T47D (cell line): ENCODE results near the gene KRR1.
"Not testable (repeated sequence)": the region's sequence is repeated elsewhere in the genome, so short reads cannot be mapped to it uniquely, and the experiment has no call there.

Experiments
- DNase-seq, 2 experiments: peaks; one replicate each; pipeline versions ENCODE4 v3.0.0 to v3.0.0-alpha.2; 2011 to 2012; ENCODE audit warnings: low read depth in 1 of 2, low spot score in 1 of 2
- JUND ChIP-seq: IDR thresholded peaks from 2 replicates; pipeline ENCODE4 v1.6.1; 2012; ENCODE audit warnings: low read depth
- in situ Hi-C: cut with HindIII; loops from 2 replicates; pipeline ENCODE4 v1.10.0; 2016; ENCODE audit warnings: low sequenced_read_pairs, low pct_unique_long_range_greater_than_20kb

The KRR1 gene

DNA sequence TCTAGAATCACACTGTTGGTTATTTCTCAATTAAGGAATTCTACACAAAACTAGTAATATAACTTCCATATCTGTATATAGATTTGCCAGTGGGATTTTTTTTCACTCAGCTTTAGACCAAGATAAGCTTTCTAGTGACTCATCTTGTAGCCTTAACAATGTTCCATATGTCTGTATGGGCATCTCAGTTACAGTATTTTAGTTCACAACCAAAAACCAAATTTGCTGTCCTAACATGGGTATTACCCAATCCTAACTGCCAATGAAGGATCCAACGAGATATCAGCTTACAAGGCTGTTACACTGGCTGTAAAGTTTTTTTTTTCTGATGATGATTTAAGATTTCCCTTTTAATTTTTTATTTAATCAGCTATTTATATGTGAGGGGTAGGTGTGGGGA, 31.5 kb upstream of the KRR1 start:
- no peak for DNase-seq
- no peak for TF ChIP-seq JUND
- in situ Hi-C loops: no loop called here

DNA sequence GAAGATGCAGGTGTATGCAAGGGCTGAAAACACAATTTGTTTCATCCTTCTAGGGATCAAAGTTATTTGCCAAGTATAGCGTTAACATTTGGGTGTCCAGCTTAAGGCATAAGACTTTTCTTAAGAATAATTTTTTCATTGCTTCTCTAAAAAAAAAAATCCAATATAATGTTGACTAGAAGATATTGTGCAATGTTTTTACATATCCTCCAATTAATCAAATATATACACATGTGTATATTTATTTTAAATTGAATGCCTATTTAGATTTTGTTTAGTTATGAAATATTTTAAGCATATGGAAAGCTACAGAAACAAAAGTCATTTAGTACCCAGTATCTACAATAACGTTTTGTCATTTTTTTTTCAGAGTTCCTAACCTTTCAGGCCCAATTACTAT, 28.5 kb upstream of the KRR1 start:
- in situ Hi-C loops: no loop called here
- TF ChIP-seq JUND: no peak
- no peak for DNase-seq

DNA sequence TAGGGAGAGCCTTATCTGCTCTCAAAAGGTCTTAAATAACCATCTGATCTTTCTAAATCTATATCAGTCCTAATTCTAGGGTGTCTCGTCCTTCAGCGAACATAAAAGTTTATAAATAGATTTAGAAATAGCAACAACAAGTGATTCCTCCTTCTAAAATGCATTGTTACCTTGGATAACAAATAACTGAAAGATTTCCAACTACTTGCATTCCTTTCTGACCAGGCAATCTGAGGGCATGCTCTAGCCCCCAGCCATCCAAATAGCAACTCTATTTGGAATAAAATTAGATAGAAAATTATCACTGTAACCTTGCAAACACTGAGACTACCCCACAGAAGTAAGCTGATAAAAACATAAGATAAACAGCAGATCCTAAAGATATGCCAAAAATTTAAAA, 21.8 kb upstream of the KRR1 start:
- no peak for TF ChIP-seq JUND
- in situ Hi-C loops: no loop called here
- no peak for DNase-seq

DNA sequence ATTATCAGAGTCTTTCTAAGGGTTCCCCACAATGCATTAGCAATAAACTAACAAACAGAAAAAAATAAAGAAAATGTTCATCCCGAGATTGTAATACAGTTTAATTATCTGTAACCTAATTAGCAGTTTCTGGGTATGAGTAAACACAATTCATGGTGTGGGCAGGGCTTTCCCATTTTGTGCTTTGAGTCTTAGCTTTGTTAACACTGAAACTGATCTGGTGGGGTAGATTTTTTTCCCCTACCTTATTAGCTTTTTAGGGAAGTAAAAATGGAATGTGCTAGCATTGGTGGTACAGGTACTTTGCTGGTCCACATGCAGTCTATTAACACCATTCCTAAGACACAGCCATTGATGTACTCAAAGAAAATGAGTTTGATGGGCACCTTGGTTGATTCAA, 18.4 kb upstream of the KRR1 start:
- no peak for TF ChIP-seq JUND
- in situ Hi-C loops: no loop called here
- DNase-seq: no peak

DNA sequence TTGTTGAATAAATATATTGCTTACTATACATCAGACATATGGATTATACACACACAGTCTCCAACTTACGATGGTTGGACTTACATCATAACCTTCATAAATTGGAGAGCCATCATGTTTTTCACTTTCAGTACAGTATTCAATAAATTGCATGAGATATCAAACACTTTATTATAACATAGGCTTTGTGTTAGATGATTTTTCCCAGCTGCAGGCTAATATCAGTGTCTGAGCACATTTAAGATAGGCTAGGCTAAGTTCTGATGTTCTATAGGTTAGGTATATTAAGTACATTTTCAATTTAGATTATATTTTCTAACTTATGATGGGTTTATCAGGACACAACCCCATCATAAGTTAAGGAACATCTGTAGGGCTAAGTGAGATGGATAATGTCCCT, 17.9 kb upstream of the KRR1 start:
- no peak for TF ChIP-seq JUND
- in situ Hi-C loops: no loop called here
- no peak for DNase-seq

DNA sequence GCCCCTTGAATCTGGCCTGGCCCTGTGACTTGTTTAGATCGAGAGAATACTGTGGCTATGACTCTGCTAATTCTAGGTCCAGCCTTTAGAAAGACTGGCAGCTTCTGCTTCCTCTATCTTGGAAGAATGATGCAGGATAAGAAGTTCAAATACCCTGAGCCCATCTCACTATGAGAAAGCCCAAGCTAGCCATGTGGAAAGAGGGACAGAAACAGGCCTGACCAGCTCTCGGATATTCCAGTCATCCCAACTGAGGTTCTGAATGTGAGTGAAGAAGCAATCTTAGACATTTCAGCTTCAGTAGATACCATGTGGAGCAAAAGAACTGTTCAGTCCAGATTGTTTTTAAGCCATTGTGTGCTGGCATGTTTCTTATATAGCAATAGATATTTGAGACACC, 17.3 kb upstream of the KRR1 start:
- in situ Hi-C loops: no loop called here
- TF ChIP-seq JUND: no peak
- DNase-seq: no peak

DNA sequence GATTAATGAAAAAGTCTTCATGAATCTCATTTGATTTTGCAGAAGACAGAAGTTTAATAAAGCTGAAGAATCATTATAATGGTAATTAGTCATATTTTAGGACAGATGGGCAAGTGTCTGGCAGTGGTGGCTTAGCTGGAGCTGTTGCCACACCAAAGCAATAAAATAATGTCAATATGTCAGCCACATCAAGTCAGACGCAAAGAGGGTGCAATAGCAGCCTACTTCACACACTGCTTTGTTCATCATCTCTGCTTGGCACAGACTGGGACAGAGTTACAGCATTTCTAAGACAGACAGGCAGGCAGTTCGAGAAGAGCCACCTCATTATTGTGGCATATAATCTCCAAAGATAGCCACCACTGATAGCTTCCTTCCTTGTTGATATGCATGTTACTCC, 16.9 kb upstream of the KRR1 start:
- TF ChIP-seq JUND: no peak
- in situ Hi-C loops: no loop called here
- no peak for DNase-seq

DNA sequence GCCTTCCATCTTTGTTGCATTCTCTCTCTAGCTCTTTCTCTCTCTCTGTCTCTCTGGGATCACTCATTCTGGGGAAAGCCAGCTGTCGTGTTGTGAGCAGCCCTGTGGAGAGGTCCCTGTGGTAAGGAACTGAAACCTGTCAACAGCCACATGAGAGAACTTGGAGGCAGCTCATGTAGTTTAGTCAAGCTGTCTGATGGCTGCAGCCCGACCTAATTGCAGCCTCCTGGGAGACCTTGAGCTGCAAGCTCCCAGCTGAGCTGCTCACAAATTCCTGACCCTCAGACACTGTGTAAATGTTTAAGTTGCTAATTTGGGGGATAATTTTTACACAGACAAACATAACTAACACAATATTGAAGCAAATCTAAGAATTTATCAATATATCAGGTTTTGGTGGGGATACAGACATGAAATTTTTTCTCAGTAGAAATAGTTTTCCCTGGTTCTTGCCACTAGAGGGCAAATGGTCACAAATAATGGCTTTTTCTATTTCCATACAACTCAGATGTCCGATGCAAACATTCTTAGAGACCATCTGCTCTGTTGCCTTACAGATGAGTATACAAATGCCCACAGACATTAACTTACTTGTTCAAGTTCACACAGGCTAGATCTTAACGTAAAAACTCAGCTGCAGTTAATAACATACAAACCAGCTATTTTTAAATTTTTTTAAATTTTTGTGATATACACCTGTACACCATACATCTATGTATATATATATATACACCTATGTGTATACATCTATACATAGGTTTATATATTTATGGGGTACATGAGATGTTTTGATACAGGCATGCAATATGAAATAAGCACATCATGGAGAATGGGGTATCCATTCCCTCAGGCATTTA, 15.5 kb upstream of the KRR1 start:
- no peak for TF ChIP-seq JUND
- peak; percentile 41 to 78 for DNase-seq
- in situ Hi-C loops: no loop called here

DNA sequence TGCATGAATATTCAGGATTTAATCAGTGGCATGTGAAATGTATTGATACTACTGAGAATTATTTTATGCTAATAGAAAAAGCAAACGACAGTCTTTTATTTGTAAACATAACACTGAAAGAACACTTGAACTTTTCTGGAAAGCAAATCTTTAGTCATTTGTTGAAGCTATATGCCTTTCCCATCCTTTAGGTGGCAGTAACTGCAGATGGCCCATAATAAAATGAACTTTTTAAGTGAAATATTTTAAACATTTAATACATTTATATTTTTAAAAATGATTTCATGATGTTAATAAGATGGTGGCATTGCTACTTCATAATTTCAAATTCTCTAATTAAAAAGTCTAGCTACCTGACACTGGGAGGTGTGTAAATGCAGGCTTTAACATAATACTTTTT, 13.9 kb upstream of the KRR1 start:
- no peak for TF ChIP-seq JUND
- no peak for DNase-seq
- in situ Hi-C loops: no loop called here

DNA sequence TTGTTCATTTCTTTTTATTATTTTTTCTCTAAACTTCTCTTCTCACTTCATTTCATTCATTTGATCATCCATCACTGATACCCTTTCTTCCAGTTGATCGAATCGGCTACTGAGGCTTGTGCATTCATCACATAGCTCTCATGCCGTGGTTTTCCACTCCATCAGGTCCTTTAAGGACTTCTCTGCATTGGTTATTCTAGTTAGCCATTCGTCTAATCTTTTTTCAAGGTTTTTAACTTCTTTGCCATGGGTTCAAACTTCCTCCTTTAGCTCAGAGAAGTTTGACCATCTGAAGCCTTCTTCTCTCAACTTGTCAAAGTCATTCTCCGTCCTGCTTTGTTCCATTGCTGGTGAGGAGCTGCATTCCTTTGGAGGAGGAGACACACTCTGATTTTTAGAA, 10.7 kb upstream of the KRR1 start:
- in situ Hi-C loops, DNase-seq: not testable (repeated sequence)

DNA sequence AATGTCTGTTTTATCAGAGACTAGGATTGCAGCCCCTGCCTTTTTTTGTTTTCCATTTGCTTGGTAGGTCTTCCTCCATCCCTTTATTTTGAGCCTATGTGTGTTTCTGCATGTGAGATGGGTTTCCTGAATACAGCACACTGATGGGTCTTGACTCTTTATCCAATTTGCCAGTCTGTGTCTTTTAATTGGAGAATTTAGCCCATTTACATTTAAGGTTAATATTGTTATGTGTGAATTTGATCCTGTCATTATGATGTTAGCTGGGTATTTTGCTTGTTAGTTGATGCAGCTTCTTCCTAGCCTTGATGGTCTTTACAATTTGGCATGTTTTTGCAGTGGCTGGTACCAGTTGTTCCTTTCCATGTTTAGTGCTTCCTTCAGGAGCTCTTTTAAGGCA, 9.8 kb upstream of the KRR1 start:
- in situ Hi-C loops, DNase-seq: not testable (repeated sequence)

DNA sequence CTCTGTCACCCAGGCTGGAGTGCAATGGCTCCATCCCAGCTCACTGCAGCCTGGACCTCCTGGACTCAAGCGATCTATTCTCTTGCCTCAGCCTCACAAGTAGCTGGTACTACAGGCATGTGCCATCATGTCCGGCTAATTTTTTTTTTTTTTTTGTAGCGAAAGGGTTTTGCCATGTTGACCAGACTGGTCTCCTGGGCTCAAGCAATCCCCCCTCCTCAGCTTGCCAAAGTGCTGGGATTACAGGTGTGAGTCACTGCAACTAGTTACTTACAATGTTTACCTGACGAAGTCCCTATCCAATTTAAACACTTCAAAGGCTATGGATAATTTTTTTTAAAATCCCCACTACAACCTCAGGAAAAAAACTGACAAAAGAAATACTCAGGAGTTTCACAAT, 1.8 kb downstream of the KRR1 start:
- in situ Hi-C loops: no loop called here
- no peak for DNase-seq
- TF ChIP-seq JUND: no peak

DNA sequence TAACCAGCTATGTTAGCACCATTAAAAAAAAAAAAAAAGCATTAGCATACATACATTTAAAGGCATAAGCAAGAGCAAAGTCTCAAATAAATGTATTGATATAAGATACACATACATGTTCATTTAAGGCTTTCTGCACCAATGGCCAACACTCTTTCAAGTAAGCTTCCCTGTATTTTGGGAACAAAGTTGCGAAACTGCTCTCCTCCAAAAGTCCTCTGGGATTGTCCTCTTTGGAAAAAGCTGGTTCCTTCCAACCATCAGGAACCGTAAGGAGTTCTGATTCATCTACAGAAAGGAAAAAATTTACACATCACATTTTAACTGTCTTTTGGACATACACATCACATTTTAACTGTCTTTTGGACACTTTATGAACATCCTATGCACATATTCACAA, 3.2 kb downstream of the KRR1 start:
- in situ Hi-C loops: no loop called here
- no peak for DNase-seq
- no peak for TF ChIP-seq JUND

DNA sequence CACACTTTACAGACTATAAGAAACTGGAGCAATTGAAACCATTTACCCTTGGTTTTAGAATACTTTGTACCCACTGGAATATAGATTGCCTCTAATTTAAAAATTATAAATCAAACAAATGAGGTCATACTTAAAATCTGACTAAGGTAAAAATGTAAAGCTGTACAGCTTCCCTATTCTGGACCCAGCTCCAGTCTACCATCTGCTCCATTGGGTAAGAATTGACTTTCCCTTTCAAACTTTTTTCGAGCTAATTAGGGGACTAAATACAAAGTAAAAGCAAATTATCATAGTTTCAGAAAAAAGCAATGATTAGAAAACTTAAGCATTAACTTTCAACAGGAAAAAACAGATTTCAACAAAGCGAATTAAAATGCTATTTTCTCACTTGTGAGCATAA, 4.3 kb downstream of the KRR1 start:
- no peak for DNase-seq
- in situ Hi-C loops: no loop called here
- TF ChIP-seq JUND: no peak
